Sigmoid colon (tissue), 3 donors: Measurements from ENCODE around the gene CAPN2.
"Not testable (repeated sequence)": the region's sequence is repeated elsewhere in the genome, so short reads cannot be mapped to it uniquely, and the experiment has no call there.

ENCODE experiments used
- CTCF ChIP-seq, 4 experiments: fragments of 450-650 bp in 3 of 4; fragments of 200-600 bp in 1 of 4; IDR thresholded peaks; one replicate each; pipeline ENCODE4 v1.5.1; 2016 to 2019; ENCODE audit warnings: antibody characterized with exemption in 4 of 4, mild to moderate bottlenecking in 3 of 4, moderate library complexity in 2 of 4
- POLR2A ChIP-seq, 2 donors: fragments of 450-650 bp; IDR thresholded peaks; one replicate each; pipeline ENCODE4 v1.6.1; 2016; ENCODE audit warnings: antibody characterized with exemption in 2 of 2, mild to moderate bottlenecking in 2 of 2, moderate library complexity in 2 of 2

- TF ChIP-seq CTCF, POLR2A (IDR thresholded peaks at IDR 0.05): not testable (repeated sequence)
These were observed 97.6 kb downstream of the CAPN2 start for GRCh38 chr1:223809905-223810304.
